Activated CD4-positive, alpha-beta T cell treated with anti-CD3 and anti-CD28 coated beads, Interleukin-2, amount 10 ng/mL, durations not matched to agents 7 days and 5 days (primary cell): ENCODE results near the gene NCOR2. TPM values are rescaled to one million over a fixed set of nuclear protein-coding genes. Genes with fewer than 3 reads are reported as not detected.

ENCODE experiments used
- CTCF ChIA-PET: fragments of 350-600 bp; sonication (Branson Sonifier 250); formaldehyde crosslinking; loops from one replicate; lab custom pipeline; 2021; ENCODE audit warnings: antibody characterized with exemption; lab: Charles Lee
- POLR2A ChIA-PET: fragments of 350-600 bp; sonication (Branson Sonifier 250); formaldehyde crosslinking; loops from one replicate; lab custom pipeline; 2021; ENCODE audit warnings: antibody characterized with exemption; lab: Charles Lee
- DNase-seq: peaks from one replicate; pipeline ENCODE4 v3.0.0-alpha.2; 2020
- H3K27ac Mint-ChIP-seq: one replicate; pipeline ENCODE4 v1.8.0; 2021; ENCODE audit warnings: mild to moderate bottlenecking, moderate library complexity, mixed read lengths
- H3K27me3 Mint-ChIP-seq: one replicate; pipeline ENCODE4 v1.8.0; 2021; ENCODE audit warnings: mixed read lengths
- H3K36me3 Mint-ChIP-seq: one replicate; pipeline ENCODE4 v1.8.0; 2021; ENCODE audit warnings: low read depth, mixed read lengths
- H3K4me1 Mint-ChIP-seq: one replicate; pipeline ENCODE4 v1.8.0; 2021; ENCODE audit warnings: mixed read lengths
- H3K4me3 Mint-ChIP-seq: one replicate; pipeline ENCODE4 v1.8.0; 2021; ENCODE audit warnings: mild to moderate bottlenecking, moderate library complexity, mixed read lengths
- H3K9me3 Mint-ChIP-seq: one replicate; pipeline ENCODE4 v1.8.0; 2021; ENCODE audit warnings: mixed read lengths
- total RNA-seq, 2 experiments: library from RNA; stranded (reverse); gene quantifications; one replicate each; pipeline ENCODE4 v1.2.3, GENCODE V29; 2021

NCOR2 gene
- total RNA-seq, 2 experiments from 2014 or later = 96.4 to 102 TPM

DNA sequence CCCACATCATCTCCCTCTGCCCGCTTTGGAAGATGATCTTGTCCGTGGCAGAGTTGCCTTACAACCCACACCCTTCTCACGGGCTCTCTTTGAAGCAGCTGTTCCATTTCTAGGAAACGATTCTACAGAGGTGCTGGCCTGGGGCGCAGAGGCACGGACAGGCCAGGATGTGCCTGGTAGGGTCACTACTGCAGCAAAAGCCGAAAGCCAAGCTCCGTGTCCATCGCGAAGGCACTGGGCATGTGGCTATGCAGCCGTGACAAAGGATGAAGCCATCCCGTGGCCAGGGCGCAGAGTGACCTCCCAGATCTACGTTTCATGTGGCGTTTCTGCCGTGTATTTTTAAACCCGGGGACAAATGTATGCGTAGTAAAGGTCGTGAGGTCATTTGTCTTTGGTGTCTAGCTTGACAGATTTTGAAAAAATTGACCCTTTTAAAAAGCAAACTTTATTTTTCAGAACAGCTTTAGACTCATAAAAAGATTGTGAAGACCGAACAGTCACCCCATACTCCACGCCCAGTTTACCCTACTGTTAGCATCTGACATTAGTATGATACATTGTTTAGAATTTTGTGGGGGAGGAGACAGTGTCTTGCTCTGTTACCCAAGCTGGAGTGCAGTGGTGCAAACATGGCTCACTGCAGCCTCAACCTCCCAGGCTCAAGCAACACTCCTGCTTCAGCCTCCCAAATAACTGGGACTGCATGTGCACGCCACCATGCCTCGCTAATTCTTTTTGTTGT is 40.4 kb upstream of the NCOR2 start:
- ChIA-PET POLR2A (no interaction called here), CTCF (no interaction called here)
- Mint-ChIP-seq H3K9me3 (no peaks in the 10 kb centered on the region), H3K27me3 (peaks cover 20% of the 10 kb centered on the region), H3K36me3 (no peaks in the 10 kb centered on the region), H3K27ac (no peak overlapping the region), H3K4me1 (peaks cover 25% of the 10 kb centered on the region), H3K4me3 (no peak overlapping the region)
- no peak for DNase-seq

DNA sequence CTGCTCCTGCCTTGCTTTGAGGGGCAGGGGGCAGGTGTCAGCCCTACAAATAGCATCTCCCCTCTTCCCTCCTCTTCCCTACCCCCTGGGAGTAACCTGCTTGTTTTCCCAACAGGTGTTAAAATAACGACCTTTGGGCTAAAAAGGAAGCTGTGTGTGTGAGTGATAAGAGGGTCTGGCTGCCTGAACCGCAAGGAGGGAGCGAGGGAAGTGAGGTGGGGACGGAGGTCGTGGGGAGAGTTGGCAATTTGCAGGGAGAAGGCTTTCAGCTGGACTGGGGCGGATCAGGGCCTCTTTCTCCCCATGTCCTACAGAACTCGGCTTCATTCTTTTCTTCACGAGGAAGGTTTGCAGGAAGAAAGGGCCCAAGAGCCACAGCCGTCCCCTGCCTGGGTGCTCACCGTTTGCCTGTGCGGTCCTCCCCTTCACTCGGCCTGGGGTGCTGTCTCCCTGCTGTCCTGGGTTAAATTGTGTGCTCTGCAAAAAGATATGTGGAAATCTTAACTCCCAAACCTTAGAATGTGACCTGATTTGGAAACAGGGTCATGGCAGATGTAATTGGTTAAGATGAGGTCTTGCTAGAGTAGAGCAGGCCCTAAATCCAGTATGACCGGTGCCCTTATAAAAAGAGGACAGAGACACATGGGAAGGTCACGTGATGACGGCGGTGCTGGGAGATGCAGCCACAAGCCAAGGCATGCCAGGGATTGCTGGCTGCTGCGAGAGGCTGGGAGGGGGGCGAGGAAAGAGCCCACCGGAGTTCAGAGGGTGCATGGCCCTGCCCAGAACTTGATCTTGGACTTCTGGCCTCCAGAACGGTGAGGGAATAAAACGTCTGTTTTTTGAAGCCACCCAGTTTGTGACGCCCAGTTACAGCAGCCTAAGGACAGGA is 38.7 kb upstream of the NCOR2 start:
- DNase-seq = no peak
- Mint-ChIP-seq H3K27me3 (peaks cover 20% of the 10 kb centered on the region), H3K27ac (no peak overlapping the region), H3K4me1 (peaks cover 25% of the 10 kb centered on the region), H3K4me3 (no peak overlapping the region), H3K36me3 (no peaks in the 10 kb centered on the region), H3K9me3 (no peaks in the 10 kb centered on the region)
- ChIA-PET CTCF (no interaction called here), POLR2A (no interaction called here)

DNA sequence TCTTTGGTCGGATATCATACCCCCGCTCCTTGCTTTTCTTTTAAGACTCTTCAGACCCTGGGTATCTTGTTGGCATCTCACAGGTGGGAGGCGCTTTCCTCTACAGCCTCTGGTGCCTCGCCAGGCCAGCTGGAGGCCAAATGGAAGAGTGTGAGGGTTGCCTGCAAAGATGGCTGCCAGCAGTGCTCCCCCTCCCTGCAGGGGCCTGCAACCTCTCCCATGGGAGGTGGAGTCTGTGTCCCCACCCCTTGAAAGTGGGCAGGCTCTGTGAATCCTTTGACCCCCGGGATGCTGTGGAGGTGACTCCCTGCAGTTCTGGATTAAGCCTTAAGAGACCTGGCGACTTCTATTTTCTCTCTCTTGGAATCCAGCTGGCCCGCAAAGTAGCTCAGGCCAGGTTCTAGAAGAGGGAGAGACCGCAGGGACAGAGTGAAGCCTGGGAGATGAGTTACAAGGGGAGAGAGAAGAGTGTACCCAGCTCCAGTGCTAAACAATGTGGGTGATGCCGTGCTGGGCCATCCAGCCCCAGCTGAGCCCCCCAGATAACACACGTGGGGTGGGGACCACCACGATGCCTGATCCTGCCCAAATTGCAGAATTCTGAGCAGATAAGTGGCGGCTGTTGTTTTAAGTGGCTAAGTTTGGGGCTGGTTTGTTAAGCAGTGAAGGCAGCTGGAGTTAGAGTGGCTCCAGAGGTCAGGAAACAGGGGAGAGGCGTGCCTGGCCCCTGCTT is 37.9 kb upstream of the NCOR2 start:
- no peak overlapping the region for H3K4me3 Mint-ChIP-seq
- CTCF ChIA-PET = no interaction called here
- peaks cover 22% of the 10 kb centered on the region for H3K4me1 Mint-ChIP-seq
- DNase-seq = no peak
- peaks cover 20% of the 10 kb centered on the region for H3K27me3 Mint-ChIP-seq
- H3K27ac Mint-ChIP-seq = no peak overlapping the region
- no peaks in the 10 kb centered on the region for H3K36me3 Mint-ChIP-seq
- POLR2A ChIA-PET = no interaction called here
- H3K9me3 Mint-ChIP-seq = no peaks in the 10 kb centered on the region

DNA sequence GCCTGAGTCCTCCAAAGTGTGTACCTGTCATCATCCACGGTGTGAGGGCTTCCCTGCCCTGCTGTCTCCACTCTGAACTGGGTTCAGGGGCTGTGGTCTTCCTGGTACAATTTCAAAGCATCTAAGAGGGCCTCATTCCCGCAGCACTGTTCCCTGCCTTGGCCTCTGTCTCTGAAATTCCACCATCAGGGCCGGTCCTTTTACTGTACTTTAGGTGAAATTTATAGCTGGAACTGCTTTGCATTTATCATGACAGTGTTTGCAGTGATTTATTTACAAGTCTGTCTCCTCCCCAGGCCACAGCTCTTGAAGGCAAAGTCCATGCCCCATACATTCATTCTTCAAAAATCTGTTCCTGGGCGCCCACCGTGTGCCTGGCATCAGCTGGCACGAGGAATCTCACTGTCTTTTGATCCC is 36.9 kb upstream of the NCOR2 start:
- Mint-ChIP-seq H3K4me3 (no peak overlapping the region), H3K9me3 (peaks cover 2% of the 10 kb centered on the region), H3K27me3 (peaks cover 17% of the 10 kb centered on the region), H3K36me3 (no peaks in the 10 kb centered on the region), H3K4me1 (peaks cover 16% of the 10 kb centered on the region), H3K27ac (no peak overlapping the region)
- CTCF ChIA-PET = interaction anchor here (1.4 kb wide), 1 partner anchor 13 kb away, joined by 3 read pairs; no protein-coding TSS in a partner anchor
- POLR2A ChIA-PET = no interaction called here
- DNase-seq = no peak

DNA sequence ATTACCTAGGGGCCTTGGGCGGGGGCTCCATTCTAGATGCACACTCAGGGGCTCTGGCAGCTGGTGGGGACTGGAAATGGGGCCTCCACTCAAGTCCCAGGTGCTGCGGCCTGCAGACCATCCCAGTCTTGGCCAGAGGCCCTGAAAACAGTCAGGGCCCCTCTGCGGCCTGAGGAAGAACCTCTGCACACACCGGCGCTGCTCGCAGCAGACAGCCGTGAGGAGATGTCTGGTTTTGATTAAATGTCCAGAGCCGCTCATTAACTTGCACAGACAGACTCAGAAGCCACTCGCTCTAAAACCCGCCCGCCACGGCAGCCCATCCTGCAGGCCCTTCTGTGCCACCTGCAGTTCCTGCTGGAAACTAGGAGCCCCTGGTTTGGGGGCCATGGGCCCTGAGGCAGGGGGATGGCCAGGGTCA is 36.4 kb upstream of the NCOR2 start:
- DNase-seq = no peak
- POLR2A ChIA-PET = no interaction called here
- H3K4me1 Mint-ChIP-seq = peaks cover 12% of the 10 kb centered on the region

DNA sequence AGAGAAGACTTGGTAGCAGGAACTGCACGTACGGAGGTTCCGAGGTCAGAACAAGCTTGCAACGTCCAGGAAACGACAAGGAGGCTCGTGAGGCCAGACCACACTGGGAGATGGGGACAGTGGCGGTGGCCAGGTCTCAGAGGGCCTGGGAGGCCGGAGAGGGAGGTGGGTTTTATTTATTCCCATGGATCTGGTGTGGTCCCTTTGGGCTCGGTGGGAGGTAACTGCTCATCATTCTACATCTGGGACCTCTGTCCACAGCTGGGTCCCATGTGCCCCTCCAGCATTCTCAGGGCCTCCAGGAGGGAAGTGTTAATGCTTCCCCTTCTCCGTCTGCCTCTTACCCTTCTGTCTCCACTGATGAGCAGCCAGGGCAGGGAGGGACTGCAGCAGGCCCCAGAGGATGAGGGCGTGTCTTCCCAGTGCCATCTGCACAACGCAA is 35.7 kb upstream of the NCOR2 start:
- ChIA-PET POLR2A (no interaction called here), CTCF (interaction anchor here (1.2 to 1.4 kb wide), 2 partner anchors 14 to 22 kb away, joined by 3 read pairs; no protein-coding TSS in a partner anchor)
- no peak for DNase-seq
- no peaks in the 10 kb centered on the region for H3K36me3 Mint-ChIP-seq
- H3K4me1 Mint-ChIP-seq = peaks cover 5% of the 10 kb centered on the region
- H3K27ac Mint-ChIP-seq = no peak overlapping the region
- peaks cover 16% of the 10 kb centered on the region for H3K27me3 Mint-ChIP-seq
- H3K4me3 Mint-ChIP-seq = no peak overlapping the region
- peaks cover 2% of the 10 kb centered on the region for H3K9me3 Mint-ChIP-seq

More for the DNA sequence above, 36.4 kb upstream of the NCOR2 start:
- Mint-ChIP-seq H3K27me3 (peaks cover 19% of the 10 kb centered on the region), H3K36me3 (no peaks in the 10 kb centered on the region), H3K4me3 (no peak overlapping the region), H3K9me3 (peaks cover 2% of the 10 kb centered on the region), H3K27ac (no peak overlapping the region)
- CTCF ChIA-PET = interaction anchor here (1.4 kb wide), 1 partner anchor 13 kb away, joined by 3 read pairs; no protein-coding TSS in a partner anchor

DNA sequence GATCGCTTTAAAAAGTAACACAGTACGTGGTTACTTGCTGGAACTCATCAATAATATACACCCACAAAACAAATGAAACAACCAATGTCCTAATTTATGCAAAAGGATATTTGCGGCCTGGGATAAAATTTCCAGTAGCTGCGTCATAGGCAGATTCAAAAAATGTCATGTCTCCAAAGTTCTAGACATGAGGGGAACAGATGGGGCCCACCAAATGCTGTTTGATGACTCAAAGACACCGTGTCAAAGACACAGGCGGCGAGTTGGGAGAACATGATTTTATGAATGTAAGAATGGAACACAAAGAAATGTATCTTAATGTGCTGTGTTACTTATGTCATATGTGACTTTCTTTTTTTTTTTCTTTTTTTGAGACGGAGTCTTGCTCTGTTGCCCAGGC is 34.3 kb upstream of the NCOR2 start:
- Mint-ChIP-seq H3K36me3 (no peaks in the 10 kb centered on the region), H3K4me3 (no peak overlapping the region), H3K9me3 (peaks cover 2% of the 10 kb centered on the region), H3K4me1 (no peaks in the 10 kb centered on the region), H3K27ac (no peak overlapping the region), H3K27me3 (peaks cover 9% of the 10 kb centered on the region)
- ChIA-PET CTCF (interaction anchor here (0.7 to 1.2 kb wide), 2 partner anchors 21 to 99 kb away, joined by 3 to 4 read pairs; no protein-coding TSS in a partner anchor), POLR2A (no interaction called here)
- no peak for DNase-seq

DNA sequence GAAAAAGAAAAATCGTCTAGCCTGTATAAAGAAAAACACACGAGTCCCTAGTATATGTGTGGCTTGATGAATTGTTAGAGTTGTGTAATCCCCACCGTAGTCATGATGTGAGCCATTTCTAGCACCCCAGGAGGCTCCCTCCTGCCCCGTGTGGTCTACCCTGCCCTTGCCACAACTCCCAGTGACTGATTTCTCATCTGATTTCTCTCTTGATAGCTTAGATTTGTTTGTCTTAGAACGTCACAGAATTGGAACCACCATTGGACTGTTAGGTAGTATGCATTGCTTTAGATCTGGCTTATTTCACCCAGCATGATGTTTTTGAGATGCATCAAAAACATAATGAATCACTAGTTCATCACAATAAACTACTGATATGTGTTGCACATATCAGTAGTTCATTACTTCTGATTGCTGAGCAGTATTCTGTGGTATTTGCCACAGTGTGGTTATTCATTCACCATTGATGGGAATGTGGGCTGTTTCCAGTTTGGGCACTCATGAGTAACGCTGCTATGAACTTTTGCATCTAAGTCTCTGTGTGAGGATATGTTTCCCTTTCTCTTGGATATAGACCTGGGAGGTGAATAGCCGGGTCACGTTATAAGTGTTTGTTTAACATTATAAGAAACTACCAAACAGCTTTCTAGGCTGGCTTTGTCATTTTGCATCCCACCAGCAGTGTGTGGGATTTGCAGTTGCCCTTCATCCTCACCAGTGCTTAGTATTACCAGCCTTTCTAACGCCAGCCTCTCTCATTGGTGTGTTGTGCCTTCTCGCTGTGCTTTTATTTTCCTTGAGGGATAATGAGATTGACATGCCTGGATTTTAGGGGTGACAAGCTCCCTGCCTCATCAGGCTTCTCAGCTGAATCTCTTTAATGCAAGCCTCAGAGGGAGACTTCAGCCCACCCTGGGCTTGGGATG is 31.9 kb upstream of the NCOR2 start:
- no peak overlapping the region for H3K27ac Mint-ChIP-seq
- peaks cover 2% of the 10 kb centered on the region for H3K9me3 Mint-ChIP-seq
- no peak overlapping the region for H3K4me3 Mint-ChIP-seq
- H3K36me3 Mint-ChIP-seq = no peaks in the 10 kb centered on the region
- ChIA-PET CTCF (interaction anchor here (0.6 kb wide), 1 partner anchor 254 kb away, joined by 3 read pairs; no protein-coding TSS in a partner anchor), POLR2A (no interaction called here)
- H3K4me1 Mint-ChIP-seq = no peaks in the 10 kb centered on the region
- DNase-seq = no peak
- peaks cover 6% of the 10 kb centered on the region for H3K27me3 Mint-ChIP-seq

DNA sequence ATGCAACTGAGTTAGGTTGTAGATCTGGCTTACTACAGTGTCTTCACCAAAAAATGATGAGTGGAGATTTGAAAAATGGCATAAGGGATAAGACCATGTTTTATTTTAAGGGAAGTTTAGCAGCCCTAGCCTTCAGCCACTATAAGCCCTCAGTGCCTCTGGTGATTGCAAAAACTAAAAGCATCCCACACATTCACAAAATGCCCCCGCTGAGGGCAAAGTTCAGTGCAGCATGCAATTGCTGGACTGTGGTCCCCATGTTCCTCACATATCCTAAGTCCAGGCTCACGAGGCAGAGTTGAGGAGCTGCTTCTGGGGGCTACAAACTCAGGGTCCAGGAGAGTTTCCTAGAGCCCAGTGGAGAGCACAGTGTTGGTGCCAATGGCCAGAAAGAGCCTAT is 29.6 kb upstream of the NCOR2 start:
- H3K27ac Mint-ChIP-seq = no peak overlapping the region
- no peaks in the 10 kb centered on the region for H3K36me3 Mint-ChIP-seq
- peaks cover 2% of the 10 kb centered on the region for H3K9me3 Mint-ChIP-seq
- no peak overlapping the region for H3K4me3 Mint-ChIP-seq
- no peaks in the 10 kb centered on the region for H3K4me1 Mint-ChIP-seq
- H3K27me3 Mint-ChIP-seq = peaks cover 6% of the 10 kb centered on the region
- DNase-seq = no peak
- ChIA-PET POLR2A (no interaction called here), CTCF (no interaction called here)

DNA sequence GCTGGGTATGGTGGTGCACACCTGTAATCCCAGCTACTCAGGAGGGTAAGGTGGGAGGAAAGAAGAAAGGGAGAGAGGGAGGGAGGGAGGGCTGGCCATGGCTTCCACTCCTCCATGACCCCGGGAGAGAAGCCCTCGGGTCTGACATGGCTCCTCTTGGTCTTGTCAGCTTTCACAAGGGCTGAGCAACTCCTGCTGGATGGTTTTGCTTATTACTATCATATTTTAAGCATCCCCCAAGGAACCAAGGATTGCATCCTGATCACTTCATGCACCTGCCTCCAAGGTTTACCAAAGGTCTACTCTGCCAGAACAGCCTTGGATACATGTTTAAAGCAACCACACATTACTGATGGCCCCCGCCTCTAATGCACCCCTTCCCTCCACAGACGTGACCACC is 28.0 kb upstream of the NCOR2 start:
- ChIA-PET POLR2A (no interaction called here), CTCF (interaction anchor here (1.0 kb wide), 1 partner anchor 89 kb away, joined by 3 read pairs; no protein-coding TSS in a partner anchor)
- H3K4me3 Mint-ChIP-seq = no peak overlapping the region
- H3K27me3 Mint-ChIP-seq = peaks cover 6% of the 10 kb centered on the region
- DNase-seq = no peak
- H3K27ac Mint-ChIP-seq = no peak overlapping the region
- H3K36me3 Mint-ChIP-seq = no peaks in the 10 kb centered on the region
- peaks cover 7% of the 10 kb centered on the region for H3K9me3 Mint-ChIP-seq
- H3K4me1 Mint-ChIP-seq = no peaks in the 10 kb centered on the region

DNA sequence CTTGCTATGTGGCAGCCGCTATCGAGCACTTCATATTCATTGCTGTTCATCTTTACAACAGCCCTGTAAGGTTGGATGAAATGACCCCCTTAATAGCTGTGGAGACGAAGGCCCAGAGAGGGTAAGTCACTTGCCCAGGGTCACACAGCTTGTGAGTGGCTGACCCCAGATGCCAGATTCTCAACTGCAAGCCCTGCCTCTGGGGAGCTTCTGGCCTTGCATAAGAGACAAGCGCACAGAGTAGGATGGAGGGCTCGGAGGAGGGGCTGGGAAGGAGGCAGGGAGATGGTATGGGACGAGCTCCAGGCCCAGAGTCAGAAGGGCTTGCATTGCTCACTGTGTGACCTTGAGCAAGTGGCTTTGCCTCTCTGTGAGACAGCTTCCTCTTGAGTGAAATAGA is 27.4 kb upstream of the NCOR2 start:
- peaks cover 9% of the 10 kb centered on the region for H3K9me3 Mint-ChIP-seq
- H3K4me3 Mint-ChIP-seq = no peak overlapping the region
- H3K27ac Mint-ChIP-seq = no peak overlapping the region
- ChIA-PET CTCF (interaction anchor here (1.0 to 1.3 kb wide), 2 partner anchors 15 to 88 kb away, joined by 3 read pairs; no protein-coding TSS in a partner anchor), POLR2A (no interaction called here)
- no peaks in the 10 kb centered on the region for H3K4me1 Mint-ChIP-seq
- no peak for DNase-seq
- no peaks in the 10 kb centered on the region for H3K36me3 Mint-ChIP-seq
- peaks cover 6% of the 10 kb centered on the region for H3K27me3 Mint-ChIP-seq
